GM18511 (cell line): ENCODE measurements around the gene MPHOSPH9.
A peak's percentile ranks its signal among the peaks of the same experiment; 100 is the strongest.

ENCODE experiments used
- ATAC-seq: cut with Tn5 transposase; IDR thresholded peaks from one replicate; pipeline ENCODE4 v1.9.1; 2021; ENCODE audit warnings: mild to moderate bottlenecking, moderate library complexity; ENCODE audit not compliant: unreplicated experiment

Gene MPHOSPH9

GRCh38 chr12:123132951-123133619 is 99.9 kb downstream of the MPHOSPH9 start:
- no peak for ATAC-seq

GRCh38 chr12:123131879-123132402 is 101.0 kb downstream of the MPHOSPH9 start:
- no peak for ATAC-seq

GRCh38 chr12:123131291-123131832 is 101.6 kb downstream of the MPHOSPH9 start:
- ATAC-seq: no peak

- no peak for ATAC-seq
Observed at GRCh38 chr12:123129621-123130020, 103.3 kb downstream of the MPHOSPH9 start.

- ATAC-seq: no peak
Observed at GRCh38 chr12:123127182-123127495, 105.8 kb downstream of the MPHOSPH9 start.

GRCh38 chr12:123126294-123127181 is 106.4 kb downstream of the MPHOSPH9 start:
- no peak for ATAC-seq

- ATAC-seq: no peak
Observed at GRCh38 chr12:123122626-123123025, 110.3 kb downstream of the MPHOSPH9 start.

GRCh38 chr12:123121670-123122069 is 111.3 kb downstream of the MPHOSPH9 start:
- no peak for ATAC-seq

GRCh38 chr12:123120452-123121166 is 112.3 kb downstream of the MPHOSPH9 start:
- ATAC-seq: peak; percentile 31

- peak; percentile 84 for ATAC-seq
Observed at GRCh38 chr12:123119808-123120207, 113.1 kb downstream of the MPHOSPH9 start.

GRCh38 chr12:123118497-123118896 is 114.4 kb downstream of the MPHOSPH9 start:
- no peak for ATAC-seq

- ATAC-seq: peak; percentile 41
Observed at GRCh38 chr12:123115409-123116121, 117.4 kb downstream of the MPHOSPH9 start.

- no peak for ATAC-seq
Observed at GRCh38 chr12:123114304-123115083, 118.4 kb downstream of the MPHOSPH9 start.

GRCh38 chr12:123113026-123113425 is 119.9 kb downstream of the MPHOSPH9 start:
- no peak for ATAC-seq

- ATAC-seq: no peak
Observed at GRCh38 chr12:123111498-123112165, 121.3 kb downstream of the MPHOSPH9 start.

- no peak for ATAC-seq
Observed at GRCh38 chr12:123109319-123109772, 123.6 kb downstream of the MPHOSPH9 start.

- ATAC-seq: no peak
Observed at GRCh38 chr12:123108682-123109066, 124.3 kb downstream of the MPHOSPH9 start.

- no peak for ATAC-seq
Observed at GRCh38 chr12:123107926-123108681, 124.8 kb downstream of the MPHOSPH9 start.
